ENCODE measurements around the gene MACF1.

The MACF1 gene

GRCh38 chr1:39533442-39533841 is 328.9 kb downstream of the MACF1 start:
- no peak for DNase-seq (ENCODE audit: low read depth, low spot score)
